ENCODE results near the gene GPC5. TPM values are rescaled to one million over a fixed set of nuclear protein-coding genes. Genes with fewer than 3 reads are reported as not detected.
"Not testable (repeated sequence)": the region's sequence is repeated elsewhere in the genome, so short reads cannot be mapped to it uniquely, and the experiment has no call there.

Gene GPC5
- total RNA-seq, 8 experiments from 2014 or later, result 0.10 to 4.1 (median 2.3) TPM; not detected in 2

DNA sequence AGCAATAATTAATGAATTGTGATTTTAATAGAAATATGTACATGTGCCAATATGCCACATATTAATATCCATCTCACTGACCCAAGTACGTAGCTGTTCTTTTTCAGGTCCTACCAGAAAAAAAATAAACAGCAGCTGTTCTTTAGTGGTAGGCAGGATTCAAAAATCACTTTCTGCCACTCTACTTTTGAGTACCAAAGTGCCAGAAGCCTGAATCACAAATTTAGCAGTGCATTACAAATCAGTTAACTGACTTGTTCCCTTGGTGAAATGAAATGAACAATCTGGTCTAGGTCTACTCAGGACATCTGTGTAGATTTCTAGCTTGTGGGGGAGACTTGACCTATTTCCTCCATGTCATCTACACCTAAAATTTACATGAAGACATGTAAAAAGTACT lies 1052.6 kb downstream of the GPC5 start:
- Histone ChIP-seq H3K4me3 (no peak overlapping the region), H3K27ac (no peak overlapping the region), H3K4me1 (replicated peaks in 1 of 2) (no peaks in the 10 kb centered on the region)
- in situ Hi-C loops (cut with MboI; ENCODE audit: low pct_unique_long_range_greater_than_20kb in 2 of 9, low sequenced_read_pairs in 9 of 9, unreplicated experiment in 9 of 9), result no loop called here
- ATAC-seq (replicated peaks in 6 of 8), result no peak
- WGBS, 10 experiments, result 0 to 100% (median 69%) methylated on average over 1 of the region's 1 CpG; no CpG with 5 or more reads in 2 of the 10 experiments

DNA sequence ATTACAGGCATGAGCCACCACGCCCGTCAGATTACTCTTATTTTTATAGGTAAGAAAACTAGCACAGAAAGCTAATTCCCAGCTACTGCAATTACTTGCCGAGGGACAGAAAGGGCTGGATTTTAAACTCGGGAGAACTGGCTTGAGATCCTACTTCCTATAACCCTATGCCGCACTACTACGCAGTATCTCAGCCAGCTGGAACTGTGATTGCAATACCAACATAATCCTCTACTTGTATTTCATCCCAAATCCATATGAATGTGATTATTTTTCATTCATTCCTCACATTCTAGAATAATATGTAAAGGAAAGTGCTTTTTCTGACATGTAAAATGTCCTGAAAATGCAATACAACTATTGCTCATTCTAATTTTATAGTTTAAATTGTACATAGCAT lies 1054.4 kb downstream of the GPC5 start:
- peak in 1 of 8 experiments; percentile 62 for ATAC-seq (replicated peaks in 6 of 8)

DNA sequence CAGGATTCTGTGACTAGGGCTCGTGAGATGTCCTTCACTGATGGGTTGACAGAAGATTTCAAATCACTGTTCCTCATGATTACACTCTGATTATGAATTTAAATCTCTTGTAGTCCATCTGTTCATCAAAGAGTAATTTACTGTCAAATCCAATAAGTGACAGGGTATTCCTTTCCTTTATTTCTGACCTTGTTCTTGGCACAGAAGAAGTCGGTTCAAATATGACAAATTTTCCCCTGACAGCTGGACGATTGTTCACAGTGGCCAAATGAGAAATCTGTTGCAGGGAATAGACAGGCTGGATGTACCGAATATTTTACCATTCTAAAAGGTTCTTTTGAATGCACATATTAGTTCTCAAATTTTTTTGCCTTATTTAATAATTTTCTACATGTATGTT lies 1060.9 kb downstream of the GPC5 start:
- WGBS, 10 experiments, result 0 to 85% (median 73%) methylated on average over 1 to 4 of the region's 4 CpGs; no CpG with 5 or more reads in 1 of the 10 experiments
- Histone ChIP-seq H3K4me3 (no peak overlapping the region), H3K4me1 (replicated peaks in 1 of 2) (peaks cover 0 to 15% of the 10 kb centered on the region in 2 donors), H3K27ac (no peak overlapping the region)
- no peak for ATAC-seq (replicated peaks in 6 of 8)
- in situ Hi-C loops (cut with MboI; ENCODE audit: low pct_unique_long_range_greater_than_20kb in 2 of 9, low sequenced_read_pairs in 9 of 9, unreplicated experiment in 9 of 9), result no loop called here

More for the DNA sequence above, 1054.4 kb downstream of the GPC5 start:
- Histone ChIP-seq H3K4me3 (no peak overlapping the region), H3K4me1 (replicated peaks in 1 of 2) (no peaks in the 10 kb centered on the region), H3K27ac (no peak overlapping the region)
- WGBS, 10 experiments, result 0 to 100% (median 92%) methylated on average over 2 to 6 of the region's 6 CpGs; no CpG with 5 or more reads in 2 of the 10 experiments
- in situ Hi-C loops (cut with MboI; ENCODE audit: low pct_unique_long_range_greater_than_20kb in 2 of 9, low sequenced_read_pairs in 9 of 9, unreplicated experiment in 9 of 9), result no loop called here

DNA sequence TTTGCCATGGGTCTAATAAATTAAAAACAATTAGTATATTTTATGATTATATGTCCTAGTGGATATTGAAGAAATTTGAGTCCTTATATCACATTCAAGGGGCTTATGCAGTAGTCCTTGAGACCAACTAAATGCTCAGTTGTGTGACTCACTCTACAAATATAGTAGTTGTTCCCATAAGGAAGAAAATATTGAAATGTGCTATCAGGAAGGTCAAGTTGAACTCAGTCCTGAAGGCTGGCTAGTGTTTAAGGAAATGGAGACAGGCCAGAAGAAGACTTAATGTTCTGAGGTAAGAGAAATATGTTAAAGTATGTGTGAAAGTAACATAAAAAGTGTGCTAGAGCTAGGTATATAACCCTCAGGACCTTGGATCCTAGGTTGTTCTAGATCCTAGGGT lies 1062.1 kb downstream of the GPC5 start:
- in situ Hi-C loops (cut with MboI; ENCODE audit: low pct_unique_long_range_greater_than_20kb in 2 of 9, low sequenced_read_pairs in 9 of 9, unreplicated experiment in 9 of 9), result no loop called here
- no peak overlapping the region for H3K27ac ChIP-seq
- H3K4me1 ChIP-seq (replicated peaks in 1 of 2), result peaks cover 0 to 15% of the 10 kb centered on the region in 2 donors
- no peak overlapping the region for H3K4me3 ChIP-seq
- no peak for ATAC-seq (replicated peaks in 6 of 8)

DNA sequence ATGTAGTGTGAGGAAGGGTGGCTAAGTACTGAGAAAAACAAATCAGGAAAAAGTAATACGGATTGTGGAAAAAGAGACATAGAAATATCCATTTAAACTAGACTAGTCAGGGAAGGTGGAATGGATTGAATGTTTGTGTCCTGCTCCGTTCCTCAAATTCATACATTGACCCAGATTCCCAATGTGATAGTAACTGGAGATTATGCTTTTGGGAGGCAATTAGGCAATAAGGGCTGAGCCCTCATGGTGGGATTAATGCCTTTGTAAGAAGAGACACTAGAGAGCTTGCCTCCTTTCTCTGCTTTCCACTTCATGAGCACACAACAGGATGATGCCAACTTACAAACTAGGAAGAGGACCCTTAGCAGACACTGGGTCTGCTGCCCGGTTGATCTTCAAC lies 1063.0 kb downstream of the GPC5 start:
- Histone ChIP-seq H3K4me3 (no peak overlapping the region), H3K27ac (no peak overlapping the region), H3K4me1 (replicated peaks in 1 of 2) (peaks cover 0 to 15% of the 10 kb centered on the region in 2 donors)
- ATAC-seq (replicated peaks in 6 of 8), result no peak
- in situ Hi-C loops (cut with MboI; ENCODE audit: low pct_unique_long_range_greater_than_20kb in 2 of 9, low sequenced_read_pairs in 9 of 9, unreplicated experiment in 9 of 9), result no loop called here
- WGBS, 10 experiments, result 0 to 100% (median 91%) methylated on average over 1 to 3 of the region's 3 CpGs

DNA sequence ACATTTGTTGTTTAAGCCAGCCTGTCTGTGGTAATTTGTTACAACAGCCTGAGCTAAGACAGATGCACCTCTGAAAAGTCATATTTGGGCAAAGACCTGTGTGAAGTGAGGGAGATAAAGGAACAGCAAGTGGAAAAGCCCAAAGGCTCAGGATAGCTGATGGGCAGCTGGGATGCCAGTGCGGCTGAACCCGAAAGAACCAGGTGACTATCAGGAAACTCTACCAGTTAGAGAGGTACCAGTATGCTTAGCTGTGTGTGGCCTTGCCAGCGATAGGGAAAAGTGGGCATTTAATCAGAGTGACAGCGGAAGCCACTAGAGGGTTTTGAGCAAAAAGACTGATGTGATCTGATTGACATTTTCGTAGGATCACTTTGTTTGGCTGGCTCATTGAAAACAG lies 1063.4 kb downstream of the GPC5 start:
- Histone ChIP-seq H3K27ac (no peak overlapping the region), H3K4me3 (no peak overlapping the region), H3K4me1 (replicated peaks in 1 of 2) (peaks cover 0 to 15% of the 10 kb centered on the region in 2 donors)
- WGBS, 10 experiments, result 16 to 100% (median 77%) methylated on average over 1 to 5 of the region's 5 CpGs; no CpG with 5 or more reads in 2 of the 10 experiments
- no peak for ATAC-seq (replicated peaks in 6 of 8)
- in situ Hi-C loops (cut with MboI; ENCODE audit: low pct_unique_long_range_greater_than_20kb in 2 of 9, low sequenced_read_pairs in 9 of 9, unreplicated experiment in 9 of 9), result no loop called here

DNA sequence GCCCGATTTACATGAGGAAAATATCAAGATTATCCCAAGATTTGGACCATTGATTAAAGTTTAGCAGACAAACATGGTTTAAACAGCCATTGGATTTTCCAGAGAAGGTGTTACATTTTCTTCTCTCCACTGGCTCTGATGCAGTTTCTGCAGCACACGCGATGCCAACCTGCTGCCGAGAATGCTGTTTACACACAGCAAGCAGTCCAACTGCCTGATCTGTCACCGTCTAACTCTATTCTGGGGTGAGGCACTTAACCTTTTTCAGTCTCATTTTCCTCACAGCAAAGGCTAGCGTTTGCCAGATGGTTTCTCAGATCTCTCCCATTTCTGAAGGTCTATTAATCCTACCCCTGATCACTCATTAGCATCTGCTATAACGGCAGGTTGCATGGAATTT lies 1064.7 kb downstream of the GPC5 start:
- Histone ChIP-seq H3K4me3 (no peak overlapping the region), H3K27ac (peak overlapping the region in 1 of 2 donors; percentile 40), H3K4me1 (replicated peaks in 1 of 2) (peaks cover 0 to 21% of the 10 kb centered on the region in 2 donors)
- WGBS, 10 experiments, result 0 to 80% (median 6%) methylated on average over 1 to 7 of the region's 7 CpGs
- in situ Hi-C loops (cut with MboI; ENCODE audit: low pct_unique_long_range_greater_than_20kb in 2 of 9, low sequenced_read_pairs in 9 of 9, unreplicated experiment in 9 of 9), result no loop called here
- ATAC-seq (replicated peaks in 6 of 8), result peak in 5 of 8 experiments; percentile 58 to 79 (median 70)

DNA sequence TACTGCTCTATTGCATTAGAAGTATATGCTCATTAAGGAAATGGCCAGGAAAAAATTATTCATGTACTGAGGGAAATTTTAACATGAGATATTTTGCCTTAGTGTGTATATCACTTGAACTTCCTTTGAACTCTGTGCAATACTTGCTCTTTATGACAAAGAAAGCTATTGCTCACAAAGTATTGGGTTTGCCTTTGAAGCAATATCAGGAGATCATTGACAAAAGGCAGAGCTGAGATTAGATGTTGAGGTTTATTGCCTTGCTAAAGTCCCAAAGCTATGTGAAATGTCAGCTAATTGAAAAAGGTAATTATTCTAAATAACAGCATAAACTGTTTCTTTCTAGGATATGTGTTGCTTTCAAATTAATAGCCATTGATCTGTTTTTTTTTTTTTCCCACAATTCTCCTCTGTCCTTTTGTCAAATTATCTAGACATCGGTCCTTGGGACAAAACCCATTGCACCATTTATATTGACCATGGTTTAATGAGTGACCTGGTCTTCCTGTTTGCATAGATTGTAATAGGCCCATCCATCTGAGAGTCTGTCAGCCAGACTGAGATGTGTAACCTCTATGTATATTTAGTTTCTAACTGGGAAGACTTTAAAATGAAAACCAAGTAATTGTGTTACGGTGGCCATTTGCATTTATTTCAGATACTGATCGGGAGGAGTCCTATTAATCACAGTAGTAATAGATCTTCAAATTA lies 1075.5 kb downstream of the GPC5 start:
- H3K27ac ChIP-seq, result peak overlapping the region in 1 of 2 donors; percentile 14
- no peak overlapping the region for H3K4me3 ChIP-seq
- in situ Hi-C loops (cut with MboI; ENCODE audit: low pct_unique_long_range_greater_than_20kb in 2 of 9, low sequenced_read_pairs in 9 of 9, unreplicated experiment in 9 of 9), result no loop called here
- peaks cover 0 to 36% of the 10 kb centered on the region in 2 donors for H3K4me1 ChIP-seq (replicated peaks in 1 of 2)
- ATAC-seq (replicated peaks in 6 of 8), result peak in 6 of 8 experiments; percentile 36 to 91 (median 73)
- WGBS, 10 experiments, result 0 to 49% (median 38%) methylated on average over 1 to 3 of the region's 3 CpGs

DNA sequence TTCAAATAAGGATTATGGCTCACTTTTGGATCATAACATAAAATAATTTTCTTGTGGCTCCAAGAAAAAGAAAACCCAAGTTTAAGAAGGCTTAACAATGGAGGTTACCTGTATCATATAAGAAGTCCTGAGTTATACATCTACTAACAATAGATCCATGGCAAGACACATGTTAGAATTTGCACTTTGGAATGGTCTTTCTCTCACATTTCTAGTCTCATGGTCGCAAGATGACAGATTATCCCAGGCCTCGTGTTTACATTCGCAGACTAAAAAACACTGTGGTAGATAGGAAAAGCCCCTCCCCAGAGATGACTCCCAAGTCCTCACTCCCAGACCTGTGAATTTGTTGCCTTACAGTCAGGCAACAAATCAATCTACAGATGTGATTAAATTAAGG lies 1082.0 kb downstream of the GPC5 start:
- no peak overlapping the region for H3K27ac ChIP-seq
- in situ Hi-C loops (cut with MboI; ENCODE audit: low pct_unique_long_range_greater_than_20kb in 2 of 9, low sequenced_read_pairs in 9 of 9, unreplicated experiment in 9 of 9), result no loop called here
- 7 to 100% (median 92%) methylated on average over 2 to 3 of the region's 3 CpGs; no CpG with 5 or more reads in 3 of the 10 experiments for WGBS, 10 experiments
- no peak overlapping the region for H3K4me3 ChIP-seq
- no peak for ATAC-seq (replicated peaks in 6 of 8)
- H3K4me1 ChIP-seq (replicated peaks in 1 of 2), result no peaks in the 10 kb centered on the region

DNA sequence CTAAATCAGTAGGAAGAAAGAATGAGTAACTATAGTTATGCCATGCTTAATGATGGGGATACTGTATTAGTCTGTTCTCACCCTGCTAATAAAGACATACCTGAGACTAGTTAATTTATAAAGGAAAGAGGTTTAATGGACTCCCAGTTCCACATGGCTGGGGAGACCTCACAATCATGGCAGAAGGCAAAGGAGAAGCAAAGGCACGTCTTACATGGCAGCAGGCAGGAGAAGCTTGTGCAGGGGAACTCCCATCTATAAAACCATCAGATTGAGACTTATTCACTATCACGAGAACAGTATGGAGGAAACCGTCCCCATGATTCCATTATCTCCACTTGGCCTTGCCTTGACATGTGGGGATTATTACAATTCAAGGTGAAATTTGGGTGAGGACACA lies 1084.4 kb downstream of the GPC5 start:
- in situ Hi-C loops (cut with MboI; ENCODE audit: low pct_unique_long_range_greater_than_20kb in 2 of 9, low sequenced_read_pairs in 9 of 9, unreplicated experiment in 9 of 9); H3K27ac ChIP-seq; H3K4me1 ChIP-seq (replicated peaks in 1 of 2); ATAC-seq (replicated peaks in 6 of 8); H3K4me3 ChIP-seq: not testable (repeated sequence)
- 0 to 100% (median 63%) methylated on average over 1 to 3 of the region's 3 CpGs; no CpG with 5 or more reads in 4 of the 10 experiments for WGBS, 10 experiments

DNA sequence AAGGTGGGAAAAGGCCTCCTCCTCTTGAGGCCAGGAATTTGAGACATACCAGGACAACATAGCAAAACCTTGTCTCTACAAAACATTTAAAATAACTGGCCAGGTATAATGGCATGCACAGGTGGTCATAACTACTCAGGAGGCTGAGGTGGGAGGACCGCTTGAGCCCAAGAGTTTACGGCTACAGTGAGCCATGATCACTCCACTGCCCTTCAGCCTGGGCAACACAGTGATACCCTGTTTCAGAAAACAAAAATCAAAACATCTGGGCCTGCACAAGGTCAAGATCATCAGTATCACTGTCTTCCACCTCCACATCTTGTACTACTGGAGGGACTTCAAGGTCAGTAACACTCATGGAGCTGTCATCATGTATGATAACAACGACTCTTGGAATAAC lies 1085.5 kb downstream of the GPC5 start:
- in situ Hi-C loops (cut with MboI; ENCODE audit: low pct_unique_long_range_greater_than_20kb in 2 of 9, low sequenced_read_pairs in 9 of 9, unreplicated experiment in 9 of 9), result no loop called here
- WGBS, 10 experiments, result 20 to 100% (median 86%) methylated on average over 1 to 3 of the region's 3 CpGs; no CpG with 5 or more reads in 3 of the 10 experiments
- no peak for ATAC-seq (replicated peaks in 6 of 8)

DNA sequence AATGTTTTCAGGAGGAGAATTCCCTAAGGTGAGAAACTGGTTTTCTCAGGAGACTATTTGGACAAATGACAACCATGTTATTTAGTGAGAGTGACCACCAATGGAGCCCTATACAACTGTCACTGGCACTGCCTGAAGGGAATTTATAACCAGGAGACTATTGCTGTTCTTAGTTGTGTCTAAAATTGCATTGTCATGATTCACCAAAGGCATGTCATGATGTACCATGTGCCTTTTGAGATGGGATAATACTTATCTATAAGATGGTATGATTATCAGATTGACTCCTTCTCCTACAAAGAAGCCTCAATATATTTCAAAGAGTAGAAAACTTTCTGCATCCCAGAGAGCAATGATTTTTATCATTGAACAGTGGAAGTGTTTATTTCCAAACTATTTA lies 1088.8 kb downstream of the GPC5 start:
- no peak overlapping the region for H3K4me3 ChIP-seq
- ATAC-seq (replicated peaks in 6 of 8), result no peak
- H3K4me1 ChIP-seq (replicated peaks in 1 of 2), result no peaks in the 10 kb centered on the region
- in situ Hi-C loops (cut with MboI; ENCODE audit: low pct_unique_long_range_greater_than_20kb in 2 of 9, low sequenced_read_pairs in 9 of 9, unreplicated experiment in 9 of 9), result no loop called here
- no peak overlapping the region for H3K27ac ChIP-seq

More for the DNA sequence above, 1085.5 kb downstream of the GPC5 start:
- no peak overlapping the region for H3K27ac ChIP-seq
- no peak overlapping the region for H3K4me3 ChIP-seq
- no peaks in the 10 kb centered on the region for H3K4me1 ChIP-seq (replicated peaks in 1 of 2)

DNA sequence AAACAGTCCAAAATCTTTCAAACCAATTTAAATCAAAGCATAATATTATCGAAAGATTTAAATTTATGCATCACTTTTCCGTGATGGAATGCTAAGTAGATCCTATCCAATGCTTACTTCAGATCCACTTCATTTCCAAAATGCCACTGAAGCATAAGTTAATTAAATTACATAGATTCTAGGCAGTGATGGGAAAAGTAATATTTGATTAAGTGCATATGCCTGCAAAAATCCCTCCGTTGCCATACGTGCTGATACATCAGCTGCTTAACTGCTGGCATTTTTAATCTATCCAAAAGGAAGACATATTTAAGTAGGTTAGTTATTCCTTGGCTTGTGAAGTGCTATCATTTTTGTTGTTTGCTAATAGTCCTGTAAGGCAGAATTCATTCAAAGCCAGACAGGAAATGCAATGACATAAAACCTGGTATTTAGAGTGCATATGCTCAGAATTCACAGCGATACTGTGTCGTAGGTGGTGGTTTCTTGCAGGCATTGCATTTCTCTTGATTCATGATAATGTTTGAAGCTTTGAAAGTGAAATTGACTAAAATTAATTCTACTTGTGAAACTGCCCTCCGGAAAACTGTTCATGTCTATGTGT lies 1089.9 kb downstream of the GPC5 start:
- in situ Hi-C loops (cut with MboI; ENCODE audit: low pct_unique_long_range_greater_than_20kb in 2 of 9, low sequenced_read_pairs in 9 of 9, unreplicated experiment in 9 of 9), result no loop called here
- Histone ChIP-seq H3K4me3 (no peak overlapping the region), H3K27ac (peak overlapping the region; percentile 6 to 21), H3K4me1 (replicated peaks in 1 of 2) (no peaks in the 10 kb centered on the region)
- 0 to 96% (median 63%) methylated on average over 2 to 7 of the region's 7 CpGs for WGBS, 10 experiments
- ATAC-seq (replicated peaks in 6 of 8), result peak in 1 of 8 experiments; percentile 70

DNA sequence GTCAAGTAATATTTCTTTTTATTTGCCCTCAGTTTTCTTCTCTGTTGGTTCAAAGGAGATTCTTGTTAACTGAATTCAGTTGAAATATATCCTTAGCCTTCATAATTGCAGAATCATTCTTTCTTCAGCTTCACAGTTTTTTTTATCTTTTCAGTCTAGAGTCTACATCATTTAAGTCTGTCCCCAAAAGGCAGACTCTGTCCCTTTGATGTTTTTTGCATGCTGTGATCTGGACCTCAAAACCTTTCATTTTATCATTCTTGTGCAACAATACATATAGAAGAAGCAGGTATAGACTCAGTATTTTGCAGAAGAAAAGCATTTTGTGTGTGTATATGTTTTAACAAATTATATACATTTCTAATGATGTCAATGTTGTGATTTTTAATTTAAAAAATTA lies 1093.4 kb downstream of the GPC5 start:
- ATAC-seq (replicated peaks in 6 of 8), result no peak
- no peak overlapping the region for H3K4me3 ChIP-seq
- no peaks in the 10 kb centered on the region for H3K4me1 ChIP-seq (replicated peaks in 1 of 2)
- in situ Hi-C loops (cut with MboI; ENCODE audit: low pct_unique_long_range_greater_than_20kb in 2 of 9, low sequenced_read_pairs in 9 of 9, unreplicated experiment in 9 of 9), result no loop called here
- no peak overlapping the region for H3K27ac ChIP-seq

Measured in motor neuron (in vitro differentiated cells).